Body of pancreas (tissue), 4 donors: ENCODE data around the gene YES1.

Experiments used
- CTCF ChIP-seq, 7 experiments: fragments of 450-650 bp in 4 of 7; fragments of 200-600 bp in 3 of 7; sonication (generic) in 3 of 7; IDR thresholded peaks; one replicate each; pipeline ENCODE4 v1.5.1; 2016 to 2019; ENCODE audit warnings: antibody characterized with exemption in 7 of 7
- POLR2A ChIP-seq, 3 donors: fragments of 450-650 bp; IDR thresholded peaks; one replicate each; pipeline ENCODE4 v1.6.1; 2016; ENCODE audit warnings: antibody characterized with exemption in 3 of 3, mild to moderate bottlenecking in 2 of 3

GRCh38 chr18:679516-679915, 132.5 kb downstream of the YES1 start:
- TF ChIP-seq CTCF (IDR thresholded peaks at IDR 0.05) (no peak), POLR2A (IDR thresholded peaks at IDR 0.05) (no peak)
